Right ventricle myocardium superior (tissue), 1 donor: ENCODE results near the gene DAD1. TPM values are rescaled to one million over a fixed set of nuclear protein-coding genes. Genes with fewer than 3 reads are reported as not detected.
"Not testable (repeated sequence)": the region's sequence is repeated elsewhere in the genome, so short reads cannot be mapped to it uniquely, and the experiment has no call there.

ENCODE experiments used
- ATAC-seq: fragments of 200-7000 bp; cut with Tn5 transposase; one replicate; pipeline ENCODE4 v1.9.1; 2020; ENCODE audit warnings: mild to moderate bottlenecking; ENCODE audit not compliant: poor library complexity
- DNase-seq: peaks from one replicate; pipeline ENCODE4 v3.0.0-alpha.2; 2020
- intact Hi-C: fragments of 100-400 bp; cut with DNase I; formaldehyde crosslinking; loops from one replicate; pipeline ENCODE4 v1.11.2; 2022
- total RNA-seq: library from RNA; stranded (reverse); fragmentation: NEBNext Ultra II Directional; extraction: Animal tissue kit (Norgen Biotek cat#: 25700); gene quantifications from one replicate; pipeline ENCODE4 v1.2.1, GENCODE V29; 2021
- donor health status: DM: no; HTN: yes; CAD: no; lungs with severe emphysema.

The DAD1 gene
- total RNA-seq, 1 donor from 2014 or later = 124 TPM

GRCh38 chr14:22557846-22558220 lies 31.2 kb downstream of the DAD1 start:
- intact Hi-C loops = loop anchor here (5.0 to 10.0 kb wide), 4 partner anchors 94 to 297 kb away; partner anchors contain the start of gene SLC7A7
- DNase-seq (no peak), ATAC-seq (no peak)

- intact Hi-C loops = loop anchor here (5.0 to 10.0 kb wide), 4 partner anchors 95 to 298 kb away; partner anchors contain the start of gene SLC7A7
- peak; percentile 89 for DNase-seq
- ATAC-seq = peak; percentile 92
Observed at GRCh38 chr14:22556990-22557623, 31.9 kb downstream of the DAD1 start.

- DNase-seq (peak; percentile 71), ATAC-seq (peak; percentile 31)
- intact Hi-C loops = loop anchor here (5.0 to 10.0 kb wide), 4 partner anchors 96 to 298 kb away; partner anchors contain the start of gene SLC7A7
Observed at GRCh38 chr14:22556021-22556989, 32.7 kb downstream of the DAD1 start.

GRCh38 chr14:22555384-22556011 lies 33.5 kb downstream of the DAD1 start:
- ATAC-seq = no peak
- intact Hi-C loops = loop anchor here (5.0 to 10.0 kb wide), 4 partner anchors 97 to 299 kb away; partner anchors contain the start of gene SLC7A7
- DNase-seq = no peak

- intact Hi-C loops = loop anchor here (5.0 to 10.0 kb wide), 4 partner anchors 98 to 300 kb away; partner anchors contain the start of gene SLC7A7
- DNase-seq (no peak), ATAC-seq (no peak)
Observed at GRCh38 chr14:22554498-22555383, 34.3 kb downstream of the DAD1 start.

GRCh38 chr14:22553861-22554497 lies 35.0 kb downstream of the DAD1 start:
- ATAC-seq, DNase-seq: not testable (repeated sequence)
- intact Hi-C loops = loop anchor here (10.0 kb wide), 1 partner anchor 301 kb away; no protein-coding TSS in a partner anchor

GRCh38 chr14:22553445-22553844 lies 35.6 kb downstream of the DAD1 start:
- no peak for DNase-seq
- intact Hi-C loops = loop anchor here (10.0 kb wide), 1 partner anchor 301 kb away; no protein-coding TSS in a partner anchor
- no peak for ATAC-seq

GRCh38 chr14:22552827-22553076 lies 36.3 kb downstream of the DAD1 start:
- no peak for ATAC-seq
- no peak for DNase-seq
- intact Hi-C loops = loop anchor here (10.0 kb wide), 1 partner anchor 302 kb away; no protein-coding TSS in a partner anchor

GRCh38 chr14:22552001-22552826 lies 36.8 kb downstream of the DAD1 start:
- no peak for ATAC-seq
- no peak for DNase-seq
- intact Hi-C loops = loop anchor here (10.0 kb wide), 1 partner anchor 303 kb away; no protein-coding TSS in a partner anchor

GRCh38 chr14:22551605-22551997 lies 37.4 kb downstream of the DAD1 start:
- ATAC-seq = no peak
- no peak for DNase-seq
- intact Hi-C loops = loop anchor here (10.0 kb wide), 1 partner anchor 303 kb away; no protein-coding TSS in a partner anchor

- intact Hi-C loops = loop anchor here (10.0 kb wide), 1 partner anchor 305 kb away; no protein-coding TSS in a partner anchor
- DNase-seq = no peak
- no peak for ATAC-seq
Observed at GRCh38 chr14:22549981-22550673, 38.9 kb downstream of the DAD1 start.

GRCh38 chr14:22549324-22549962 lies 39.6 kb downstream of the DAD1 start:
- DNase-seq (no peak), ATAC-seq (no peak)
- intact Hi-C loops = no loop called here

- ATAC-seq = no peak
- intact Hi-C loops = no loop called here
- DNase-seq = no peak
Observed at GRCh38 chr14:22547948-22548750, 40.9 kb downstream of the DAD1 start.

GRCh38 chr14:22547313-22547947 lies 41.6 kb downstream of the DAD1 start:
- ATAC-seq = peak; percentile 76
- DNase-seq = peak; percentile 57
- intact Hi-C loops = no loop called here
